PFSK-1 (cell line): ENCODE results near the gene MYCBP2.

Experiments
- FOXP2 ChIP-seq: optimal IDR thresholded peaks from 2 replicates; pipeline ENCODE3; 2011; ENCODE audit warnings: borderline replicate concordance, control low read depth, inconsistent platforms; ENCODE audit not compliant: insufficient read depth; ENCODE audit errors: extremely low read length, extremely low read depth
- POLR2AphosphoS5 ChIP-seq: IDR thresholded peaks from 2 replicates; pipeline ENCODE4 v1.6.1; 2012; ENCODE audit warnings: low read depth, mild to moderate bottlenecking, control low read depth, low read length, moderate library complexity
- REST ChIP-seq, 2 experiments: IDR thresholded peaks; 2 replicates each; pipeline versions ENCODE4 v1.6.1 to v1.8.0; 2011 to 2012; ENCODE audit warnings: low read depth in 2 of 2, low read length in 2 of 2, control low read depth in 1 of 2, inconsistent platforms in 1 of 2, mild to moderate bottlenecking in 1 of 2, moderate library complexity in 1 of 2; ENCODE audit not compliant: insufficient read depth in 1 of 2
- SIN3A ChIP-seq: IDR thresholded peaks from 2 replicates; pipeline ENCODE4 v1.6.1; 2012; ENCODE audit warnings: mild to moderate bottlenecking, low read length, moderate library complexity, borderline replicate concordance; ENCODE audit not compliant: insufficient read depth
- TAF1 ChIP-seq: IDR thresholded peaks from 2 replicates; pipeline ENCODE4 v1.6.1; 2012; ENCODE audit warnings: low read length, control low read depth, borderline replicate concordance; ENCODE audit not compliant: insufficient read depth

MYCBP2 gene

GRCh38 chr13:77289851-77290250 is 37.0 kb downstream of the MYCBP2 start:
- TF ChIP-seq SIN3A (no peak), REST (IDR thresholded peaks at IDR 0.05; ENCODE audit: insufficient read depth in 1 of 2, low read depth in 2 of 2, low read length in 2 of 2) (no peak), FOXP2 (no peak), TAF1 (no peak), POLR2AphosphoS5 (no peak)

GRCh38 chr13:77285098-77285497 is 41.8 kb downstream of the MYCBP2 start:
- TF ChIP-seq REST (IDR thresholded peaks at IDR 0.05; ENCODE audit: insufficient read depth in 1 of 2, low read depth in 2 of 2, low read length in 2 of 2): no peak
- no peak for TF ChIP-seq POLR2AphosphoS5
- TF ChIP-seq SIN3A: no peak
- no peak for TF ChIP-seq TAF1
- TF ChIP-seq FOXP2: no peak

- TF ChIP-seq POLR2AphosphoS5 (no peak), FOXP2 (no peak), REST (IDR thresholded peaks at IDR 0.05; ENCODE audit: insufficient read depth in 1 of 2, low read depth in 2 of 2, low read length in 2 of 2) (no peak), TAF1 (no peak), SIN3A (no peak)
Observed at GRCh38 chr13:77274126-77274525, 52.8 kb downstream of the MYCBP2 start.

- TF ChIP-seq POLR2AphosphoS5 (no peak), FOXP2 (no peak), TAF1 (no peak), REST (IDR thresholded peaks at IDR 0.05; ENCODE audit: insufficient read depth in 1 of 2, low read depth in 2 of 2, low read length in 2 of 2) (no peak), SIN3A (no peak)
Observed at GRCh38 chr13:77269141-77269540, 57.8 kb downstream of the MYCBP2 start.

- no peak for TF ChIP-seq REST (IDR thresholded peaks at IDR 0.05; ENCODE audit: insufficient read depth in 1 of 2, low read depth in 2 of 2, low read length in 2 of 2)
- TF ChIP-seq FOXP2: no peak
Observed at GRCh38 chr13:77267362-77267761, 59.5 kb downstream of the MYCBP2 start.
